Smooth muscle cell (in vitro differentiated cells): Measurements from ENCODE around the gene MAD1L1. TPM values are rescaled to one million over a fixed set of nuclear protein-coding genes. Genes with fewer than 3 reads are reported as not detected.

Experiments
- DNase-seq: peaks from one replicate; lab custom pipeline; 2025; ENCODE audit not compliant: unreplicated experiment; lab: John Stamatoyannopoulos, UW
- H2AFZ ChIP-seq: fragments of 200-600 bp; sonication (generic); 2 replicates; pipeline ENCODE4 v1.6.0; 2016; ENCODE audit warnings: antibody characterized with exemption, low read depth, mild to moderate bottlenecking
- H3F3A ChIP-seq: fragments of 200-600 bp; sonication (generic); 2 replicates; pipeline ENCODE4 v1.6.0; 2017; ENCODE audit warnings: antibody characterized with exemption, low read depth
- H3K27ac ChIP-seq: fragments of 200-600 bp; sonication (generic); 2 replicates; pipeline ENCODE4 v1.5.1; 2016; ENCODE audit warnings: low read depth, mild to moderate bottlenecking
- H3K27me3 ChIP-seq: fragments of 200-600 bp; sonication (generic); 2 replicates; pipeline ENCODE4 v1.6.1; 2016; ENCODE audit warnings: low read depth, mild to moderate bottlenecking
- H3K36me3 ChIP-seq: fragments of 200-600 bp; sonication (generic); 2 replicates; pipeline ENCODE4 v1.5.1; 2016; ENCODE audit warnings: low read depth
- H3K4me1 ChIP-seq: fragments of 200-600 bp; sonication (generic); 2 replicates; pipeline ENCODE4 v1.5.1; 2016; ENCODE audit warnings: low read depth
- H3K4me2 ChIP-seq: fragments of 200-600 bp; sonication (generic); 2 replicates; pipeline ENCODE4 v1.6.0; 2016; ENCODE audit warnings: mild to moderate bottlenecking
- H3K4me3 ChIP-seq: fragments of 200-600 bp; sonication (generic); 2 replicates; pipeline ENCODE4 v1.5.1; 2016; ENCODE audit warnings: mild to moderate bottlenecking
- H3K79me2 ChIP-seq: fragments of 200-600 bp; sonication (generic); 2 replicates; pipeline ENCODE4 v1.6.0; 2016; ENCODE audit warnings: low read depth, mild to moderate bottlenecking
- H3K9ac ChIP-seq: fragments of 200-600 bp; sonication (generic); 2 replicates; pipeline ENCODE4 v1.6.0; 2016; ENCODE audit warnings: low read depth
- H3K9me3 ChIP-seq: fragments of 200-600 bp; sonication (generic); replicated peaks from 2 replicates; pipeline ENCODE4 v1.5.1; 2016; ENCODE audit warnings: low read depth
- H4K20me1 ChIP-seq: fragments of 200-600 bp; sonication (generic); 2 replicates; pipeline ENCODE4 v1.6.0; 2016; ENCODE audit warnings: low read depth
- WGBS: methylation state at CpG from one replicate; pipeline ENCODE4 v1.1.7; 2016; ENCODE audit warnings: low lambda C conversion rate; 5-methylcytosine and 5-hydroxymethylcytosine counted together
- polyA plus RNA-seq: library from polyadenylated mRNA; unstranded; fragments of >200 nt; fragmentation: Nextera tagmentation; extraction: Ambion mirVana; gene quantifications from 2 replicates; pipeline ENCODE4 v1.2.1, GENCODE V29; 2016
- total RNA-seq: library from RNA; depleted of rRNA; stranded (reverse); fragments of >200 nt; gene quantifications from 2 replicates; pipeline ENCODE4 v1.2.3, GENCODE V29; 2014
- TF ChIP-seq, protein P1 (sequence below): fragments of 200-600 bp; sonication (generic); IDR thresholded peaks from 2 replicates; pipeline ENCODE4 v1.5.1; 2017; ENCODE audit warnings: borderline replicate concordance, mild to moderate bottlenecking, antibody characterized with exemption; ENCODE audit not compliant: insufficient read depth, poor library complexity, severe bottlenecking

The MAD1L1 gene
- total and polyA plus RNA-seq, 2 experiments from 2014 or later, result 33.4 to 60.7 TPM

- no peak for DNase-seq
- Histone ChIP-seq H3K4me1 (peaks cover 5% of the 10 kb centered on the region), H4K20me1 (no peaks in the 10 kb centered on the region), H3K9me3 (no peaks in the 10 kb centered on the region), H2AFZ (no peak overlapping the region), H3K27ac (no peak overlapping the region), H3K27me3 (no peaks in the 10 kb centered on the region), H3K79me2 (no peaks in the 10 kb centered on the region), H3F3A (no peaks in the 10 kb centered on the region), H3K36me3 (no peaks in the 10 kb centered on the region), H3K4me2 (no peak overlapping the region), H3K9ac (no peak overlapping the region), H3K4me3 (no peak overlapping the region)
- TF ChIP-seq, protein P1, sequence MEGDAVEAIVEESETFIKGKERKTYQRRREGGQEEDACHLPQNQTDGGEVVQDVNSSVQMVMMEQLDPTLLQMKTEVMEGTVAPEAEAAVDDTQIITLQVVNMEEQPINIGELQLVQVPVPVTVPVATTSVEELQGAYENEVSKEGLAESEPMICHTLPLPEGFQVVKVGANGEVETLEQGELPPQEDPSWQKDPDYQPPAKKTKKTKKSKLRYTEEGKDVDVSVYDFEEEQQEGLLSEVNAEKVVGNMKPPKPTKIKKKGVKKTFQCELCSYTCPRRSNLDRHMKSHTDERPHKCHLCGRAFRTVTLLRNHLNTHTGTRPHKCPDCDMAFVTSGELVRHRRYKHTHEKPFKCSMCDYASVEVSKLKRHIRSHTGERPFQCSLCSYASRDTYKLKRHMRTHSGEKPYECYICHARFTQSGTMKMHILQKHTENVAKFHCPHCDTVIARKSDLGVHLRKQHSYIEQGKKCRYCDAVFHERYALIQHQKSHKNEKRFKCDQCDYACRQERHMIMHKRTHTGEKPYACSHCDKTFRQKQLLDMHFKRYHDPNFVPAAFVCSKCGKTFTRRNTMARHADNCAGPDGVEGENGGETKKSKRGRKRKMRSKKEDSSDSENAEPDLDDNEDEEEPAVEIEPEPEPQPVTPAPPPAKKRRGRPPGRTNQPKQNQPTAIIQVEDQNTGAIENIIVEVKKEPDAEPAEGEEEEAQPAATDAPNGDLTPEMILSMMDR, result no peak
- WGBS, result 71% methylated on average over 9 of the region's 9 CpGs
These were observed 420.8 kb downstream of the MAD1L1 start for GRCh38 chr7:1811850-1812508.

DNA sequence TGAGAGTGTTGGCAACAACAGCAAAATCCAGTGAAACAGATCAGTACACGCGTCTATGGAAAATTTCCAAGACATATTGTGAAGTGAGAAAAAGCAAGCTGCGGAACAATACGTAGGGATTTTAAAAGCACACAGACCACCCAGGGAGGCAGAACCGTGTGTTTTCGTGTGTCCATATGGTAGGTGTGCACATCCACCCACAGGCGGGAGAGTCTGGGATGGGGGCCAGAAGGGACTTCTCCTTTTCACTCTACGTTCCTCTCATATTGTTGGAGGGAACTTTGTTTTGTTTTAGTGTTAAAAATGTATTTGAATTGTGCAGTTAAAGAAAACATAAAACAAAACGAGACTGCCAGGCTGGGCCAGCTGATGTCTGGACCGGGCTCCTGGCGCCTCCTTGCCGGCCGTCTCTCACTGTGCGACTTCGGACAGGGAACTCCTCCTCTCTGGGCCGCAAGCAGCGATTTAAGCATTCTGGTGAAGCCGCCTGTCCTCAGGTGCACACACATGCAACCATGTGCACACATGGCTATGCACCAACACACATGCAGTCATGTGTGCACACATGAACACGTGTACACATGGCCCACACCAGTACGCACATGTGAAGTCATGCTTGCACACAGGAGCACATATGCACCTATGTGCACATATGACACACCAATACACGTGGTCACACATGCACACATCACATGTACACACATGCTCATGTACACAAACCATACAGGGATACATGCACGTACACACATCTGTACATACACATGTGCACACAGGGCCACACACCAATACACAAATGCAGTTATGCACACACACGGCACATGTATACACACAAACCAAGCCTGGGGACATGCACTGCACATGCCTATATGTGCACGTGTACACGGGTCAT lies 421.5 kb downstream of the MAD1L1 start:
- no peak overlapping the region for H3K27ac ChIP-seq
- no peak overlapping the region for H3K4me2 ChIP-seq
- no peak overlapping the region for H3K9ac ChIP-seq
- WGBS, result 95% methylated on average over 25 of the region's 25 CpGs
- H2AFZ ChIP-seq, result no peak overlapping the region
- H3K4me3 ChIP-seq, result no peak overlapping the region
- H3F3A ChIP-seq, result no peaks in the 10 kb centered on the region
- H4K20me1 ChIP-seq, result no peaks in the 10 kb centered on the region
- DNase-seq, result no peak
- peaks cover 5% of the 10 kb centered on the region for H3K4me1 ChIP-seq
- H3K79me2 ChIP-seq, result no peaks in the 10 kb centered on the region
- no peaks in the 10 kb centered on the region for H3K27me3 ChIP-seq
- no peaks in the 10 kb centered on the region for H3K9me3 ChIP-seq
- TF ChIP-seq, protein P1, result no peak
- H3K36me3 ChIP-seq, result no peaks in the 10 kb centered on the region

GRCh38 chr7:1810521-1810920 lies 422.2 kb downstream of the MAD1L1 start:
- H3K4me2 ChIP-seq, result no peak overlapping the region
- no peaks in the 10 kb centered on the region for H3K27me3 ChIP-seq
- no peak overlapping the region for H3K4me3 ChIP-seq
- no peaks in the 10 kb centered on the region for H3K9me3 ChIP-seq
- no peak overlapping the region for H3K27ac ChIP-seq
- H2AFZ ChIP-seq, result no peak overlapping the region
- no peak for DNase-seq
- TF ChIP-seq, protein P1, result no peak
- no peaks in the 10 kb centered on the region for H3F3A ChIP-seq
- no peaks in the 10 kb centered on the region for H3K79me2 ChIP-seq
- no peaks in the 10 kb centered on the region for H3K36me3 ChIP-seq
- H4K20me1 ChIP-seq, result no peaks in the 10 kb centered on the region
- H3K4me1 ChIP-seq, result peaks cover 5% of the 10 kb centered on the region
- no peak overlapping the region for H3K9ac ChIP-seq
- 90% methylated on average over 16 of the region's 16 CpGs for WGBS
